Tibial nerve (tissue), 4 donors: ENCODE data around the gene NTF4.

ENCODE experiments used
- EP300 ChIP-seq, 2 donors: sonication (generic); formaldehyde crosslinking; IDR thresholded peaks; one replicate each; pipeline ENCODE4 v1.6.1; 2017; ENCODE audit warnings: antibody characterized with exemption in 2 of 2, mild to moderate bottlenecking in 1 of 2
- POLR2A ChIP-seq, 2 donors: fragments of 450-650 bp; IDR thresholded peaks; one replicate each; pipeline ENCODE4 v1.6.1; 2017; ENCODE audit warnings: antibody characterized with exemption in 2 of 2, mild to moderate bottlenecking in 2 of 2, moderate library complexity in 2 of 2
- TF ChIP-seq, protein P1 (sequence below), 5 experiments: fragments of 200-600 bp in 3 of 5; fragments of 450-650 bp in 2 of 5; sonication (generic) in 3 of 5; IDR thresholded peaks; one replicate each; pipeline ENCODE4 v1.5.1; 2016 to 2019; ENCODE audit warnings: antibody characterized with exemption in 5 of 5, mild to moderate bottlenecking in 3 of 5, moderate library complexity in 2 of 5

DNA sequence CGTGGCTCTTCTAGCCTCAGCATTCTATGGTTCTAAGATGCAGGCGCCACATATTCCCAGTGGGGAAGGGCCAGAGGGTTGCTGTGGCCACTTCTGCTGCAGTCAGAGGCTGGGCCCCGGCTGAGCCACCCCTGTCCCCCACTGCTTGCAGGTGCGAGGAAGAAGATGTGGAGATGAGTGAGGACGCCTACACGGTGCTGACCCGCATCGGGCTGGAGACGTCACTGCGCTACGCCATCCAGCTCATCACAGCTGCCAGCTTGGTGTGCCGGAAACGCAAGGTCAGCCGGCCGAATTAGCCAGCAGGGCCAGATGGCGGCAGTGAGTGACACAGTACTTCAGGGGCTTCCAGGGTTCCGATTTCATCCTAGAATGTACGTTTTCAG, 49.8 kb downstream of the NTF4 start:
- TF ChIP-seq POLR2A (IDR thresholded peaks at IDR 0.05) (no peak), EP300 (IDR thresholded peaks at IDR 0.05) (no peak)
- TF ChIP-seq, protein P1, sequence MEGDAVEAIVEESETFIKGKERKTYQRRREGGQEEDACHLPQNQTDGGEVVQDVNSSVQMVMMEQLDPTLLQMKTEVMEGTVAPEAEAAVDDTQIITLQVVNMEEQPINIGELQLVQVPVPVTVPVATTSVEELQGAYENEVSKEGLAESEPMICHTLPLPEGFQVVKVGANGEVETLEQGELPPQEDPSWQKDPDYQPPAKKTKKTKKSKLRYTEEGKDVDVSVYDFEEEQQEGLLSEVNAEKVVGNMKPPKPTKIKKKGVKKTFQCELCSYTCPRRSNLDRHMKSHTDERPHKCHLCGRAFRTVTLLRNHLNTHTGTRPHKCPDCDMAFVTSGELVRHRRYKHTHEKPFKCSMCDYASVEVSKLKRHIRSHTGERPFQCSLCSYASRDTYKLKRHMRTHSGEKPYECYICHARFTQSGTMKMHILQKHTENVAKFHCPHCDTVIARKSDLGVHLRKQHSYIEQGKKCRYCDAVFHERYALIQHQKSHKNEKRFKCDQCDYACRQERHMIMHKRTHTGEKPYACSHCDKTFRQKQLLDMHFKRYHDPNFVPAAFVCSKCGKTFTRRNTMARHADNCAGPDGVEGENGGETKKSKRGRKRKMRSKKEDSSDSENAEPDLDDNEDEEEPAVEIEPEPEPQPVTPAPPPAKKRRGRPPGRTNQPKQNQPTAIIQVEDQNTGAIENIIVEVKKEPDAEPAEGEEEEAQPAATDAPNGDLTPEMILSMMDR (IDR thresholded peaks at IDR 0.05) = no peak
